Left lung (tissue), 10 donors: ENCODE measurements around the gene SMIM13. TPM values are rescaled to one million over a fixed set of nuclear protein-coding genes. Genes with fewer than 3 reads are reported as not detected.

Experiments used
- ATAC-seq: fragments of 200-7000 bp; cut with Tn5 transposase; one replicate; pipeline ENCODE4 v1.9.1; 2020; ENCODE audit warnings: moderate library complexity
- DNase-seq, 4 donors: peaks; one replicate each; pipeline ENCODE4 v3.0.0-alpha.2; 2013 to 2020
- H3K27ac ChIP-seq, 2 donors: fragments of 200-600 bp; sonication (generic) in 1 of 2; one replicate each; pipeline versions ENCODE4 v1.5.0 to v1.8.0; 2020 to 2021
- H3K27me3 ChIP-seq, 2 donors: fragments of 200-600 bp; sonication (generic) in 1 of 2; one replicate each; pipeline versions ENCODE4 v1.5.0 to v1.8.0; 2020 to 2021
- H3K36me3 ChIP-seq, 2 donors: fragments of 200-600 bp; sonication (generic) in 1 of 2; one replicate each; pipeline versions ENCODE4 v1.5.0 to v1.8.0; 2020 to 2021
- H3K4me1 ChIP-seq, 2 donors: fragments of 200-600 bp; one replicate each; pipeline ENCODE4 v1.8.0; 2021
- H3K4me3 ChIP-seq, 2 donors: fragments of 200-600 bp; sonication (generic) in 1 of 2; one replicate each; pipeline versions ENCODE4 v1.5.0 to v1.8.0; 2020 to 2021; ENCODE audit warnings: mild to moderate bottlenecking in 1 of 2
- H3K9me3 ChIP-seq, 2 donors: fragments of 200-600 bp; sonication (generic) in 1 of 2; one replicate each; pipeline versions ENCODE4 v1.5.0 to v1.8.0; 2020 to 2021
- CTCF ChIP-seq, 2 donors: fragments of 200-600 bp; sonication (generic) in 1 of 2; IDR thresholded peaks; one replicate each; pipeline versions ENCODE4 v1.5.0 to v1.8.0; 2021; ENCODE audit warnings: antibody characterized with exemption in 2 of 2
- intact Hi-C, 2 donors: fragments of 100-400 bp; cut with DNase I; formaldehyde crosslinking; loops; one replicate each; pipeline versions ENCODE4 v1.11.2 to v1.14.2; 2022
- polyA plus RNA-seq, 6 donors: library from polyadenylated mRNA; unstranded; fragments of 120-200 nt; gene quantifications; one replicate each; pipeline ENCODE4 v1.2.1, GENCODE V29; 2013; ENCODE audit not compliant: insufficient read length in 6 of 6
- total RNA-seq, 2 donors: library from RNA; stranded (reverse); fragmentation: NEBNext Ultra II Directional; extraction: Animal tissue kit (Norgen Biotek cat#: 25700); gene quantifications; one replicate each; pipeline ENCODE4 v1.2.1, GENCODE V29; 2021
- donor health status: DM: no; HTN: yes; CAD: no.
- donor health status: DM: no; HTN: no; CAD: no.

SMIM13 gene
- total and polyA plus RNA-seq, 8 donors = 9.6 to 18.1 (median 15.8) TPM

GRCh38 chr6:11066505-11067347 is 26.9 kb upstream of the SMIM13 start:
- intact Hi-C loops = loop anchor here in 1 of 2 donors (5.0 kb wide), 1 partner anchor 114 kb away; no protein-coding TSS in a partner anchor
- Histone ChIP-seq H3K4me3 (no peak overlapping the region), H3K4me1 (no peaks in the 10 kb centered on the region), H3K36me3 (no peaks in the 10 kb centered on the region), H3K9me3 (no peaks in the 10 kb centered on the region), H3K27ac (no peak overlapping the region), H3K27me3 (peaks cover 0 to 11% of the 10 kb centered on the region in 2 donors)
- DNase-seq (no peak), ATAC-seq (no peak)
- no peak for TF ChIP-seq CTCF (IDR thresholded peaks at IDR 0.05)

- Histone ChIP-seq H3K4me1 (no peaks in the 10 kb centered on the region), H3K36me3 (no peaks in the 10 kb centered on the region), H3K4me3 (no peak overlapping the region), H3K27me3 (peaks cover 0 to 6% of the 10 kb centered on the region in 2 donors), H3K9me3 (no peaks in the 10 kb centered on the region), H3K27ac (no peak overlapping the region)
- DNase-seq (no peak), ATAC-seq (no peak)
- intact Hi-C loops = loop anchor here in 1 of 2 donors (5.0 kb wide), 1 partner anchor 115 kb away; no protein-coding TSS in a partner anchor
- no peak for TF ChIP-seq CTCF (IDR thresholded peaks at IDR 0.05)
Observed at GRCh38 chr6:11067348-11067747, 26.3 kb upstream of the SMIM13 start.

GRCh38 chr6:11069760-11070159 is 23.9 kb upstream of the SMIM13 start:
- no peak overlapping the region for H3K27ac ChIP-seq
- peaks cover 0 to 6% of the 10 kb centered on the region in 2 donors for H3K27me3 ChIP-seq
- no peaks in the 10 kb centered on the region for H3K36me3 ChIP-seq
- DNase-seq (no peak), ATAC-seq (no peak)
- TF ChIP-seq CTCF (IDR thresholded peaks at IDR 0.05) = no peak
- no peak overlapping the region for H3K4me3 ChIP-seq
- intact Hi-C loops = loop anchor here in 1 of 2 donors (5.0 kb wide), 1 partner anchor 117 kb away; no protein-coding TSS in a partner anchor
- no peaks in the 10 kb centered on the region for H3K9me3 ChIP-seq
- H3K4me1 ChIP-seq = no peaks in the 10 kb centered on the region

- Histone ChIP-seq H3K9me3 (no peaks in the 10 kb centered on the region), H3K36me3 (no peaks in the 10 kb centered on the region), H3K27me3 (peaks cover 0 to 6% of the 10 kb centered on the region in 2 donors), H3K4me1 (no peaks in the 10 kb centered on the region), H3K27ac (no peak overlapping the region), H3K4me3 (no peak overlapping the region)
- no peak for ATAC-seq
- TF ChIP-seq CTCF (IDR thresholded peaks at IDR 0.05) = no peak
- DNase-seq = no peak
- intact Hi-C loops = no loop called here
Observed at GRCh38 chr6:11072101-11072500, 21.5 kb upstream of the SMIM13 start.

GRCh38 chr6:11076540-11076939 is 17.1 kb upstream of the SMIM13 start:
- no peaks in the 10 kb centered on the region for H3K27me3 ChIP-seq
- no peaks in the 10 kb centered on the region for H3K36me3 ChIP-seq
- H3K27ac ChIP-seq = no peak overlapping the region
- TF ChIP-seq CTCF (IDR thresholded peaks at IDR 0.05) = no peak
- intact Hi-C loops = no loop called here
- ATAC-seq (no peak), DNase-seq (no peak)
- H3K4me1 ChIP-seq = no peaks in the 10 kb centered on the region
- H3K4me3 ChIP-seq = no peak overlapping the region
- no peaks in the 10 kb centered on the region for H3K9me3 ChIP-seq
